GM04503 (cell line): ENCODE results near the gene CHADL.

Source experiments
- DNase-seq: peaks from one replicate; pipeline ENCODE4 v3.0.0-alpha.2; 2012; ENCODE audit warnings: low read depth

CHADL gene

GRCh38 chr22:41230401-41230785 lies 10.3 kb downstream of the CHADL start:
- DNase-seq: no peak

- no peak for DNase-seq
Measured at GRCh38 chr22:41229730-41230400, 10.9 kb downstream of the CHADL start.

GRCh38 chr22:41229215-41229614 lies 11.5 kb downstream of the CHADL start:
- DNase-seq: no peak

GRCh38 chr22:41226723-41227655 lies 13.7 kb downstream of the CHADL start:
- DNase-seq: no peak

GRCh38 chr22:41223535-41223934 lies 17.2 kb downstream of the CHADL start:
- DNase-seq: no peak

GRCh38 chr22:41222846-41223507 lies 17.8 kb downstream of the CHADL start:
- no peak for DNase-seq

GRCh38 chr22:41217553-41218157 lies 23.1 kb downstream of the CHADL start:
- DNase-seq: peak; percentile 77

GRCh38 chr22:41216984-41217383 lies 23.7 kb downstream of the CHADL start:
- no peak for DNase-seq

- no peak for DNase-seq
Measured at GRCh38 chr22:41215926-41216325, 24.8 kb downstream of the CHADL start.

GRCh38 chr22:41215409-41215808 lies 25.3 kb downstream of the CHADL start:
- no peak for DNase-seq

- no peak for DNase-seq
Measured at GRCh38 chr22:41206719-41207118, 34.0 kb downstream of the CHADL start.

- peak; percentile 74 for DNase-seq
Measured at GRCh38 chr22:41204992-41205900, 35.5 kb downstream of the CHADL start, which contains the start of gene L3MBTL2. L3MBTL2 (plus strand) TSS chr22:41205312; CDS start chr22:41205363, 51 bp downstream.

GRCh38 chr22:41204066-41204465 lies 36.7 kb downstream of the CHADL start:
- no peak for DNase-seq

GRCh38 chr22:41203118-41203517 lies 37.6 kb downstream of the CHADL start:
- DNase-seq: no peak

- no peak for DNase-seq
Measured at GRCh38 chr22:41201141-41201540, 39.6 kb downstream of the CHADL start.

GRCh38 chr22:41198027-41198580 lies 42.6 kb downstream of the CHADL start:
- no peak for DNase-seq

GRCh38 chr22:41197038-41197972 lies 43.4 kb downstream of the CHADL start:
- no peak for DNase-seq

- DNase-seq: no peak
Measured at GRCh38 chr22:41193829-41194228, 46.9 kb downstream of the CHADL start.

GRCh38 chr22:41191467-41191866 lies 49.3 kb downstream of the CHADL start:
- DNase-seq: no peak

- no peak for DNase-seq
Measured at GRCh38 chr22:41184679-41185078, 56.1 kb downstream of the CHADL start.
